GM19372 (cell line): ENCODE data around the gene SETD7.

Source experiments
- ATAC-seq: cut with Tn5 transposase; IDR thresholded peaks from one replicate; pipeline ENCODE4 v1.9.1; 2021; ENCODE audit warnings: mild to moderate bottlenecking, low read depth, moderate library complexity; ENCODE audit not compliant: unreplicated experiment

Gene SETD7

GRCh38 chr4:139575072-139575471 lies 19.1 kb upstream of the SETD7 start:
- ATAC-seq, result no peak

DNA sequence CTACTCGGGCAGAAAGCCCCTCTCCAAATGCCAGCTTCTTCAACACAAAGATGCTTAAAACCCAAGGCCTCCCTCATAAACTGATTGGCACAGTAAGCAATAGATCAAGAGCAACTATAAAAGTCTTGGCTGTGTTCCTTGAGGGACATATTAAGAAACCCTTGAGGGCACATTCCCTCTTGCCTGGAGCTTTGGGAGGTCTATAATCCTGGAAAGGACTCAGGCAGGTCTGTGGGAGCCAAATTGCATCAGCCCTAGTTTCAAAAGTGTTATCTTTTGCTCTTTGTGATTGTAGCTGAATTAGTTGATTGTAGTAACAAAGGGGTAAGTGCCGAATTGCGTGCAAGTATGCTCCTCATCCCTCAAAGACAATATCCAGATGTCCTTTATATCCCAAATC lies 18.6 kb upstream of the SETD7 start:
- ATAC-seq, result no peak

- no peak for ATAC-seq
Observed at GRCh38 chr4:139568206-139568955, 12.4 kb upstream of the SETD7 start.

DNA sequence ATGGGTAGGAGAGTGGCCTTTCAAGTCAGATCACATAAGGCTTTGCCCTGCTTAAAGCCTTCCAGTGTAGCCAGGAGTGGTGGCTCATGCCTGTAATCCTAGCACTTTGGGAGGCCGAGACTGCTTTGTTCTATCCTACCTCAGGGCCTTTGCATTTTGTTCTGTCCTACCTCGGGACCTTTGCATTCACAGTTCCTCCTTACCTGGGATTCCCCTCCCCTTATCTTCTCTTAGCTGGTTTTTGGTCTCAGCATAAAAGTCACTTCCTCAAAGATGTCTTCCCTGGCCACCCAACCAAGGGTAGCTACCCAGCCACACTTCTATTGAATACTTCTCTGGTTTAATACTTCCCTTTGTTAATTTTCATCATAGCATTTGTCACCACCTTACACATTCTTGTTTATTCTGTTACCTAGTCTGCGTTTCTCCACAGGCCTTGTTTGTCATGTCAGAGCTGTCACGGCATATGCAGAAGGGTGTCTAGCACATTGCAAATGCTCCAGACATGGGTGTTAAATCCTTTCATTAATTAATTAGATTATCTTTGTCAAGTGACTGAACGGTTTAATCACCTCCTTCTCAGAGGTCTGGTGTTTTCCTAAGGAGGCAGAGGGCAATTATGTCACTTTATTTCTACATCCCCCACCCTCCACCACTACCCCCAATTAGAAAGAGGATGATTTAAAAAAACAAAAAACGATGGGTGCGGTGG lies 11.3 kb upstream of the SETD7 start:
- ATAC-seq, result no peak

- no peak for ATAC-seq
Observed at GRCh38 chr4:139564502-139564901, 8.5 kb upstream of the SETD7 start.

DNA sequence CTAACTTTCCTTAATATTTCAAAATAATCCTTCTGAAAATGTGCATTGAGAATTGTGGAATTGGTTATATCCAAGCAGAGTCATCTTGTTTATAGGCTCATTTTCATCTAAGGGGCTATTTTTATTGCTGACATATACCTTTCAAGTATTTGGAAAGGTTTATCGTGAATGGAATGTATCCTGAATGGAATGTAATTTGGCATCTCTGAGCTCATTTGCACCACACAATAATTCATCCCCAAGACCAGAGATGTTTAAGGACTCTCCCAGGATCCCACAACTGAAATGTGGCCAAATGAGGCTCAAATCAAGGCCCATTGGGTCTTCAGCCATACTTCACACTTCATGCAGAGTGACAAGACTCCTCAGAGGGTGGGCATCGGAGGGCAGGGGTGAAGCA lies 7.5 kb upstream of the SETD7 start:
- no peak for ATAC-seq

GRCh38 chr4:139562839-139563238 lies 6.8 kb upstream of the SETD7 start:
- ATAC-seq, result no peak

DNA sequence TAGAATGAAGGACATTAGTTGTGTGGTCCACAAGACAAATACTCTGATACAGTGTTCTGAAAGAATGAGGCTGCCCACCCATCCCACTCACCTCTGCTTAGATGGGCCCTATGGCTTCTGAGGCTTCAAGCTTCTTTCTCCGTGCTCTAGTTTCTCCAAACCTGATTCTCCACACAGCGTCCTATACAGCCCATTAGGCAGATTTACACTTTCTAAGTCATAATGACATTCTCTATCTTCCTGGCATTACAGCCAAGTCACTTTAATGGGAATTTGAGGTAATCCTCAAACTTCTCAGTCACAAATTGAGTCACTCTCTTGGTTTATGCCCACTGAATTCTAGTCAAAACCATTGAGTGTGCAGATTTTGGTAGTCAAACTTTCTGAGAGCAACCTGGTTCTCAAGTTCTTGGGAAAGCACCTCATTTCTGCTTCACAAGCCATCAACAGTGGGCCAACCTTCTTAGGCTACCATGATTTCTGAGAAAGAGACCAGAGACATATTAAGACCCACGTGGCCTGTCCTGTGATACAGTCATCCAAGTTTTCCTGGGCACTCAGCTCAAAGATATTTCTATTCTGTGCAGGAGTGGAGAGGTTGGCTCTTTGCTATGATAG lies 6.2 kb upstream of the SETD7 start:
- ATAC-seq, result no peak

DNA sequence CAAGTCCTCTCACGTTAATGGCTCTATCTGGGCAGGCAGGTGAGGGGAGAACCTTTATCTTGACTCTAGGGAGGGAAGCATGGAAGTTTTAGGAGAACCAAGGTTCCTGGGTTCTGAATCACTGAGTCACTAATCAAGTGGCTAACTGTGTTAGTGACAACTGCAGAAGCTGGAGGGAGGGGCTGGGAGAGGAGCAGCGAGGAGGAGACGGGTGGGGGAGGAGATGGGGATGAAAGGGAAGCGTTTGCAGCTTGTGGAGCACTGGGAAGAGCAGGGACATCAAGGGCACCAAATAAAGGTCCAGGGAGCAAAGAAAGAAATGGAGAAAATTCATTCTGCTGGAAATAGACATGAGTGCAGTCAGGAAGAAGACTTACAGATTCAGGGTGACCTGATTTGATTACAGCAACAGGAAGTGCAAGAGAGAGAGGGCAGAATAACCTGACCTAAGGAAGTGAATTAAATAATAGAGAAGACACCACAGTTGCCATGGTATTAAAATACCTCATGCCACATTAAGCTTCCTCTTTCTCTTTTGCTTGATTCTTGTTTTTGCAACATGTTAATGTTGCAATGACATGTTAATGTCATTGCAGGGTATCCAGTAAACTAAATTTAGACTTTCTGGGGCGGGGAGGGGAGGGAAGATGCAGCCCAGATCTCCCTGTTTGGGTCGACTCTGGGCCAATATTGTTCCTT lies 4.5 kb upstream of the SETD7 start:
- no peak for ATAC-seq

GRCh38 chr4:139559687-139560086 lies 3.7 kb upstream of the SETD7 start:
- no peak for ATAC-seq

DNA sequence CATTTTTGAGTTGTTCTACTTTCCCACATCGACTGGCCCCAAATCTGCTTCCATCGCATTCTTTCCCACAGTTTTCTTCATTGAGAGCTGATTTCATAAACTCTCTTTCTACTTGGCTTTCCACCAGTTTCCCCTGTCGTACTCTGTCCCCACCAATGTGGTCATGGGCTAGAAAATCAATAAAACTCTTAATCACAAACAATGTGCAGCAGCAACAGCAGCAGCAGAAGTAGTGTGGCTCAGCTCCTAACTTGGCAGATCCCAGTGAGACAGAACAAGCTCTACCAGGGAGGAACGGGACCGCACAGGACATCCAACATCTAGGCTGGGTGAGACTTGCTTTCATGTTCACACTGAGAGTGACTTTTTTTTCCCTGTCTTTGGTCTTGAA lies 3.1 kb upstream of the SETD7 start:
- ATAC-seq, result no peak

DNA sequence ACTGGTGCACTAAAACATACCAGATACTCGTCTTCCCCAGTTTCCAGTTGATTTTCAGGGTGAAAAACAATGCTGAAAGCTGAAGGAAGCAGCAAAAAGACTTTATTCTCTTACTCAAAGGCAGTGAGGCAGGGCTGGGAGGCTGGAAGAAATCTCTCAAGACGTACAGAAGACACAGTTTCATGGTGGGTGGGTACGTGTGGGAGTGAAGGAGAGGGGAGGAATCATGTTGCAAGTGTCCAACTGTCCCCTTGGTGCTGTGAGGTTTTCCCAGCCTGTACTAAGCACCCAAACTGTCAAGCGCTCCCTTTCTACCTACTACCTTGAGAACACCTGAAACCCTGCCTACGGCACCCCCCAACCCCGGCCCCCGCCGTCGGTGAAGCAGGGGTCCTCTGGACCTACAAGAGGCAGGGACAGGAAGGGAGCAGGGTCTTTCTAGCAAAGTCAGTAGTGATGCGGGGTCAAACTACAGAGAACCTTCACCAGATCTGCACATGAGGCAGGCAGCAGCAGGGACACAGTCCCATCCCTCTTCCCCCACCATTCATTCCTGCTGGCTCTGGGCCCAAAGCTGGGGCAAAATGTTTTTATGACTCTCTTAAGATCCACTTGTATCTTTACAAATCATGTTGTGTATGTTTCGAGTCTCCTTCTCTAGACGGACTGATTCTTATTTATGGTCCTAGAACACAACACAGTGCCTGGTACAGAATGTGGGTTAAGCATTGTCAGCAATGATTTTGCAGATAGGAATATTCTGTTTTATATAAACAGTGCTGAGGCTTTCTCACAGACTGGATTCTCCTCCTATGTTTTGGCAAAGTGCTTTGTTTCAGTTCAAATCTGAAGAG lies 2.4 kb upstream of the SETD7 start:
- ATAC-seq, result no peak

GRCh38 chr4:139557556-139558110 lies 1.6 kb upstream of the SETD7 start:
- no peak for ATAC-seq

GRCh38 chr4:139556724-139557555 lies 921 bp upstream of the SETD7 start:
- ATAC-seq, result peak; percentile 28

GRCh38 chr4:139555705-139556070 lies 331 bp downstream of the SETD7 start:
- ATAC-seq, result peak; percentile 23

- peak; percentile 41 for ATAC-seq
Observed at GRCh38 chr4:139554893-139555704, 920 bp downstream of the SETD7 start.

- ATAC-seq, result no peak
Observed at GRCh38 chr4:139554642-139554892, 1.5 kb downstream of the SETD7 start.

DNA sequence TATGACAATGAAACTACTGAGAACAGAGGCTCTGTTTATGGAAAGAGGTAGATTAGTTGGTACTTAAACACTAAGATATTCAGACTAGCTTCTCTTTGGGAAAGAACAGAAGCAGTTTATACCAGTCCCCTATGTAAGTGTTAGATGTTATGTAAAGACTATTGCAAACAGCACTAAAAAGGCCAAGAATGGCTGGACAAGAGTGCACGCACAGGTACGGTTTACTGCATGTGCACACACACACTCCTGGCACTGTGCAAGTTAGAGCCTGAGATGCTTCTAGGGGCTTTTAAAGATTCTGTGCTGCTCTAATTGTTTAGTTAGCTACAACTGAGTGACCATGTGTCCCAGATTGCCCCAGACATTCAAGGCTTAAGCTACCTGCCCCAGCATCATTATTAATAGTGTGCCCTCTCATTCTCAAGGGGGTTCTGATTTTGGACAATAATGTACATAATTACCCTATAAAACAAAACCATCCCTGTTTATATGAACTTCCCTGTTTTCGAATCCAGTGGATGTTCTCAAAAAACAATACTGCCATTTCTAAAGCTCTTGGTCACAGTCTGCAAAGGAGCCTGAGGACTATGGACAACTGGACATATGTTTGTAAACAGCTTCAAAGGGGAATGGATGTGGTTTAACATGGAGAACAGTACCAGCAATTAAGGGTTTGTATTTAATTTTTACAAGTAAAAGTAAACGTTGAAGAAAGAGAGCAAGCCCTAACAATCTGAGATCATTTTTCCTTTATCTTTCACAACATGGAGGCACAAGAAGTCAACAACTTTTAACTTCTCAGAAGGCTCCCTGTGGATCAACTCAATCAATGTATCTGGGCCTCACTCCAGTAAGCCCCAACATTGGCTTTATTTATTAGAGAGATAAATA lies 2.0 kb downstream of the SETD7 start:
- no peak for ATAC-seq
